HFF-Myc (cell line): Measurements from ENCODE around the gene BNC2.
"Not testable (repeated sequence)": the region's sequence is repeated elsewhere in the genome, so short reads cannot be mapped to it uniquely, and the experiment has no call there.

Experiments
- DNase-seq: peaks from one replicate; pipeline ENCODE4 v3.0.0-alpha.2; 2011; ENCODE audit warnings: low read depth; ENCODE audit errors: extremely low read depth
- H3K4me3 ChIP-seq: replicated peaks from 2 replicates; pipeline ENCODE4 v1.5.1; 2011; ENCODE audit warnings: low read depth, mild to moderate bottlenecking, control low read depth, low read length
- CTCF ChIP-seq: IDR thresholded peaks from 2 replicates; pipeline ENCODE4 v1.5.1; 2012; ENCODE audit warnings: mild to moderate bottlenecking, low read depth, low read length, control low read depth; ENCODE audit errors: missing control alignments

The BNC2 gene, protein sequence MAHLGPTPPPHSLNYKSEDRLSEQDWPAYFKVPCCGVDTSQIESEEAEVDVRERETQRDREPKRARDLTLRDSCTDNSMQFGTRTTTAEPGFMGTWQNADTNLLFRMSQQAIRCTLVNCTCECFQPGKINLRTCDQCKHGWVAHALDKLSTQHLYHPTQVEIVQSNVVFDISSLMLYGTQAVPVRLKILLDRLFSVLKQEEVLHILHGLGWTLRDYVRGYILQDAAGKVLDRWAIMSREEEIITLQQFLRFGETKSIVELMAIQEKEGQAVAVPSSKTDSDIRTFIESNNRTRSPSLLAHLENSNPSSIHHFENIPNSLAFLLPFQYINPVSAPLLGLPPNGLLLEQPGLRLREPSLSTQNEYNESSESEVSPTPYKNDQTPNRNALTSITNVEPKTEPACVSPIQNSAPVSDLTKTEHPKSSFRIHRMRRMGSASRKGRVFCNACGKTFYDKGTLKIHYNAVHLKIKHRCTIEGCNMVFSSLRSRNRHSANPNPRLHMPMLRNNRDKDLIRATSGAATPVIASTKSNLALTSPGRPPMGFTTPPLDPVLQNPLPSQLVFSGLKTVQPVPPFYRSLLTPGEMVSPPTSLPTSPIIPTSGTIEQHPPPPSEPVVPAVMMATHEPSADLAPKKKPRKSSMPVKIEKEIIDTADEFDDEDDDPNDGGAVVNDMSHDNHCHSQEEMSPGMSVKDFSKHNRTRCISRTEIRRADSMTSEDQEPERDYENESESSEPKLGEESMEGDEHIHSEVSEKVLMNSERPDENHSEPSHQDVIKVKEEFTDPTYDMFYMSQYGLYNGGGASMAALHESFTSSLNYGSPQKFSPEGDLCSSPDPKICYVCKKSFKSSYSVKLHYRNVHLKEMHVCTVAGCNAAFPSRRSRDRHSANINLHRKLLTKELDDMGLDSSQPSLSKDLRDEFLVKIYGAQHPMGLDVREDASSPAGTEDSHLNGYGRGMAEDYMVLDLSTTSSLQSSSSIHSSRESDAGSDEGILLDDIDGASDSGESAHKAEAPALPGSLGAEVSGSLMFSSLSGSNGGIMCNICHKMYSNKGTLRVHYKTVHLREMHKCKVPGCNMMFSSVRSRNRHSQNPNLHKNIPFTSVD

DNA sequence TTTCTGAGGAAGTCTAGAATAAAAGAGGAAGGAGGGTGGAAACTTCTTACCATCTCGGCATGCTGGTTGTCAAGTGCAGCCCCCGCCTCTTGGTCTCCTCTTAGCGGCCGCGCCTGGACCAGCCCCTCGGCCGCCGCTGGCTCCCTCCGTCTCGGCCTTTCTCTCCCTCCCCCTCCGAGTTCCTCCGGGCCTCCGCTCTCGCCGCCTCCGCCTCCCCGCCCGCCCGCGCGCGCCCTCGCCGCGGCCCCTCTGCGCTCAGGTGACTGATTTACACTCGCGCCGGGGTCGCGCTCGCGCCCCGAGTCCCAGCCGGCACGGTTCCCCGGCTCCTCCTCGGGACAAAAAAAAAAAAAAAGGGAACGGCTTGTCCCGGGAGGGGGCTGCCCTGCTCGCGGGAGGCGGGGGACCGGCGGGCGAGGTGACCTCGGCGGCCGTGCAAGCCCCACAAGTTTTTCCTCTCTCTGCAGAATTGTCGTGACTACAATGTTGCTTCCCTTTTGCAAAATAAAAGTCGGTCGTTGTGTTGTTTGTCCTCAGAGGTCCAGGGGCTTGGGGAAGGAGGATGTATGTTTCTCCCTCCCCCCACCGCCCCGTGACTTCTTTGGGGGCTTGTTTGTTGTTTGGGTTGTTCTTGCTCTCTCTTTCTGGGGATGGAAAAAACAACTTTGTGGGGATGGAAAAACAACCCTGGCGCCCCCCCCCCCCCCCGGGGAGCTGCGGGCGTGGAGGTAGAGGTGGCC is at the start of gene BNC2:
BNC2 (minus strand) TSS at position 75 of the 740 bp plus-strand sequence; CDS start at position 53, 22 bp downstream.
- H3K4me3 ChIP-seq = peak within 1 kb of the TSS; percentile 77
- no peak for DNase-seq
- no peak for TF ChIP-seq CTCF

- TF ChIP-seq CTCF = no peak
- no peak for DNase-seq
- H3K4me3 ChIP-seq = no peak overlapping the region
These were observed 48.5 kb upstream of the BNC2 start for GRCh38 chr9:16918920-16919319.

DNA sequence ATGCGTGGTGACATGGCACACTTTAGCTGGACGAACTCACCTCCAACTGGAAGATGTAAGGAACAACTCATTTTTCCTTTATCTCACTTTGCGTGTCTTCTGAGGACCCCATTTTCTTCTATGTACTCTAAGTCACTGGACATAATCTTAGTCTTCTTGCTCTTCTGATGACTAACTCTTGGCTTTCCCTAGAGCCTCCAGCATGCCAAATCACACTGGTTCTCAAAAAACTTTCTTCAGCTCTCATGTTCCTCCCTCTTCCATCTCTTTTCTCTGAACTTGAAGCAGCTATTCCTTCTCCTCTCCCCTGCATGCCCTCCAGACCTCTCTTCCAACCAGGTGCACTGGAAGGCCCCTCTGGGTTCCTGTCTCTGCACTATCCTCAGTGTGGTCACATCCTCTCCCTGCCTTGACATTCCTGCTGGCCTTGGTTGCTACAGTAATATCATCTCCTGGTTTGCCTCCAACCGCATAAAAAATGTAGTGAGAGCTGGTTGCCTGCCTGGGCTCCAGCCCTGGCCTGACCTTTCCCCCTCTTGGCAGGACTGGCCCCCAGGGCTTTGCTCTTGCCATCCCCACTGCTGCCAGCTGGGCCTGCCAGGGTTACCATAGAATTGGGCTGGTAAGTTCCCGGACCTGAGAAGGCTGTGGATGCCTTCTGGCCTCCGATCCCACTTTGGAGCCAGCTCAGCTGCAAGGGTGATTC is 44.8 kb upstream of the BNC2 start:
- TF ChIP-seq CTCF = no peak
- H3K4me3 ChIP-seq = no peak overlapping the region
- no peak for DNase-seq

- no peak overlapping the region for H3K4me3 ChIP-seq
- no peak for DNase-seq
- TF ChIP-seq CTCF = no peak
These were observed 41.7 kb upstream of the BNC2 start for GRCh38 chr9:16912197-16912596.

GRCh38 chr9:16908206-16908605 is 37.7 kb upstream of the BNC2 start:
- not testable (repeated sequence) for DNase-seq, H3K4me3 ChIP-seq

DNA sequence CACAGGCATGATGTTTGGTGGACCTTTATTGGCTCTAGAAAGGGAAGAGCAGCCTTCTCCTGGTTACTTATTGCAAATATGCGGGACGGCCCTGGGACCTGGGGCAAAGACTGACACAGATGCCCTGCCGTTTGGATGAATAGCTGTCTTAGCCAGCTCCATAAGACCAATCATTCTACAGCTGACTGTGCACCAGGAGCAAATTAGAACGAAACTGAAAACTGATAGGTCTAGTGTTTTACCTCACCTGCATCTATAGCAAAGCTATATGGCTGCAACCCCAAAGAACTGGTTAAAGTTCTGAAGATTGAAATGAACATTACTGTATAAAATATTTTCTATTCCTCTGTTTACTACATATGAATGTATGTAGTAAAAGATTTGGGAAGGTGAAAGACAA is 34.2 kb upstream of the BNC2 start:
- TF ChIP-seq CTCF = no peak

More for the DNA sequence above, 34.2 kb upstream of the BNC2 start:
- H3K4me3 ChIP-seq = no peak overlapping the region
- no peak for DNase-seq
